ENCODE measurements around the gene CTDSP2. TPM values are rescaled to one million over a fixed set of nuclear protein-coding genes. Genes with fewer than 3 reads are reported as not detected.
"Not testable (repeated sequence)": the region's sequence is repeated elsewhere in the genome, so short reads cannot be mapped to it uniquely, and the experiment has no call there.

CTDSP2 gene
- total and polyA plus RNA-seq, 4 donors = 51.2 to 252 (median 140) TPM

- intact Hi-C loops (cut with DNase I) = no loop called here
- Histone ChIP-seq H3K4me3 (ENCODE audit: low read length in 2 of 2) (no peak overlapping the region), H3K27ac (ENCODE audit: low read depth in 1 of 2, low read length in 2 of 2) (peak overlapping the region; percentile 78 to 93), H3K9me3 (ENCODE audit: control insufficient read depth, low read length) (no peaks in the 10 kb centered on the region), H3K36me3 (ENCODE audit: control insufficient read depth in 1 of 2, insufficient read depth in 2 of 2, low read length in 1 of 2) (no peaks in the 10 kb centered on the region), H3K4me1 (ENCODE audit: control insufficient read depth in 1 of 2, insufficient read depth in 2 of 2, low read length in 2 of 2) (peaks cover 0 to 8% of the 10 kb centered on the region in 2 donors), H3K27me3 (ENCODE audit: control insufficient read depth in 1 of 2, insufficient read depth in 2 of 2, low read length in 1 of 2) (no peaks in the 10 kb centered on the region)
- DNase-seq = no peak
- no peak for ATAC-seq (ENCODE audit: low FRiP score)
- WGBS, 2 donors = 5 to 19% methylated on average over 1 of the region's 1 CpG
Measured at GRCh38 chr12:57863676-57864075, 17.1 kb upstream of the CTDSP2 start.

GRCh38 chr12:57861967-57862366 lies 15.4 kb upstream of the CTDSP2 start:
- DNase-seq (no peak), ATAC-seq (ENCODE audit: low FRiP score) (no peak)
- no peak overlapping the region for H3K27ac ChIP-seq (ENCODE audit: low read depth in 1 of 2, low read length in 2 of 2)
- H3K4me1 ChIP-seq (ENCODE audit: control insufficient read depth in 1 of 2, insufficient read depth in 2 of 2, low read length in 2 of 2) = peaks cover 0 to 8% of the 10 kb centered on the region in 2 donors
- H3K4me3 ChIP-seq (ENCODE audit: low read length in 2 of 2) = no peak overlapping the region
- H3K36me3 ChIP-seq (ENCODE audit: control insufficient read depth in 1 of 2, insufficient read depth in 2 of 2, low read length in 1 of 2) = no peaks in the 10 kb centered on the region
- 90 to 92% methylated on average over 4 of the region's 4 CpGs for WGBS, 2 donors
- H3K27me3 ChIP-seq (ENCODE audit: control insufficient read depth in 1 of 2, insufficient read depth in 2 of 2, low read length in 1 of 2) = no peaks in the 10 kb centered on the region
- no peaks in the 10 kb centered on the region for H3K9me3 ChIP-seq (ENCODE audit: control insufficient read depth, low read length)
- intact Hi-C loops (cut with DNase I) = no loop called here

- DNase-seq; intact Hi-C loops (cut with DNase I): not testable (repeated sequence)
- WGBS, 2 donors = 95% methylated on average over 5 of the region's 5 CpGs
Measured at GRCh38 chr12:57860883-57861282, 14.4 kb upstream of the CTDSP2 start.

GRCh38 chr12:57859121-57859520 lies 12.6 kb upstream of the CTDSP2 start:
- H3K4me1 ChIP-seq (ENCODE audit: control insufficient read depth in 1 of 2, insufficient read depth in 2 of 2, low read length in 2 of 2) = peaks cover 0 to 8% of the 10 kb centered on the region in 2 donors
- no peaks in the 10 kb centered on the region for H3K36me3 ChIP-seq (ENCODE audit: control insufficient read depth in 1 of 2, insufficient read depth in 2 of 2, low read length in 1 of 2)
- no peaks in the 10 kb centered on the region for H3K9me3 ChIP-seq (ENCODE audit: control insufficient read depth, low read length)
- no peak overlapping the region for H3K27ac ChIP-seq (ENCODE audit: low read depth in 1 of 2, low read length in 2 of 2)
- no peak overlapping the region for H3K4me3 ChIP-seq (ENCODE audit: low read length in 2 of 2)
- DNase-seq (no peak), ATAC-seq (ENCODE audit: low FRiP score) (no peak)
- no peaks in the 10 kb centered on the region for H3K27me3 ChIP-seq (ENCODE audit: control insufficient read depth in 1 of 2, insufficient read depth in 2 of 2, low read length in 1 of 2)
- WGBS, 2 donors = 96% methylated on average over 5 of the region's 5 CpGs
- intact Hi-C loops (cut with DNase I) = no loop called here

More at GRCh38 chr12:57860883-57861282, 14.4 kb upstream of the CTDSP2 start:
- not testable (repeated sequence) for H3K4me3 ChIP-seq (ENCODE audit: low read length in 2 of 2); H3K4me1 ChIP-seq (ENCODE audit: control insufficient read depth in 1 of 2, insufficient read depth in 2 of 2, low read length in 2 of 2); H3K27me3 ChIP-seq (ENCODE audit: control insufficient read depth in 1 of 2, insufficient read depth in 2 of 2, low read length in 1 of 2); H3K27ac ChIP-seq (ENCODE audit: low read depth in 1 of 2, low read length in 2 of 2); H3K36me3 ChIP-seq (ENCODE audit: control insufficient read depth in 1 of 2, insufficient read depth in 2 of 2, low read length in 1 of 2); H3K9me3 ChIP-seq (ENCODE audit: control insufficient read depth, low read length); ATAC-seq (ENCODE audit: low FRiP score)

GRCh38 chr12:57858123-57858522 lies 11.6 kb upstream of the CTDSP2 start:
- intact Hi-C loops (cut with DNase I); H3K4me1 ChIP-seq (ENCODE audit: control insufficient read depth in 1 of 2, insufficient read depth in 2 of 2, low read length in 2 of 2); H3K36me3 ChIP-seq (ENCODE audit: control insufficient read depth in 1 of 2, insufficient read depth in 2 of 2, low read length in 1 of 2); DNase-seq; H3K4me3 ChIP-seq (ENCODE audit: low read length in 2 of 2); H3K27me3 ChIP-seq (ENCODE audit: control insufficient read depth in 1 of 2, insufficient read depth in 2 of 2, low read length in 1 of 2); H3K9me3 ChIP-seq (ENCODE audit: control insufficient read depth, low read length); ATAC-seq (ENCODE audit: low FRiP score); H3K27ac ChIP-seq (ENCODE audit: low read depth in 1 of 2, low read length in 2 of 2): not testable (repeated sequence)
- WGBS, 2 donors = 96 to 97% methylated on average over 7 of the region's 7 CpGs

GRCh38 chr12:57854965-57855364 lies 8.4 kb upstream of the CTDSP2 start:
- 65 to 75% methylated on average over 6 of the region's 6 CpGs for WGBS, 2 donors
- Histone ChIP-seq H3K4me3 (ENCODE audit: low read length in 2 of 2) (no peak overlapping the region), H3K27ac (ENCODE audit: low read depth in 1 of 2, low read length in 2 of 2) (no peak overlapping the region), H3K27me3 (ENCODE audit: control insufficient read depth in 1 of 2, insufficient read depth in 2 of 2, low read length in 1 of 2) (no peaks in the 10 kb centered on the region), H3K9me3 (ENCODE audit: control insufficient read depth, low read length) (no peaks in the 10 kb centered on the region), H3K4me1 (ENCODE audit: control insufficient read depth in 1 of 2, insufficient read depth in 2 of 2, low read length in 2 of 2) (peaks cover 3 to 4% of the 10 kb centered on the region in 2 donors), H3K36me3 (ENCODE audit: control insufficient read depth in 1 of 2, insufficient read depth in 2 of 2, low read length in 1 of 2) (no peaks in the 10 kb centered on the region)
- DNase-seq (no peak), ATAC-seq (ENCODE audit: low FRiP score) (no peak)
- intact Hi-C loops (cut with DNase I) = no loop called here

GRCh38 chr12:57853864-57854556 lies 7.5 kb upstream of the CTDSP2 start:
- H3K9me3 ChIP-seq (ENCODE audit: control insufficient read depth, low read length) = no peaks in the 10 kb centered on the region
- ATAC-seq (ENCODE audit: low FRiP score) (no peak), DNase-seq (no peak)
- WGBS, 2 donors = 91 to 94% methylated on average over 2 of the region's 2 CpGs
- H3K36me3 ChIP-seq (ENCODE audit: control insufficient read depth in 1 of 2, insufficient read depth in 2 of 2, low read length in 1 of 2) = no peaks in the 10 kb centered on the region
- H3K27ac ChIP-seq (ENCODE audit: low read depth in 1 of 2, low read length in 2 of 2) = no peak overlapping the region
- H3K4me1 ChIP-seq (ENCODE audit: control insufficient read depth in 1 of 2, insufficient read depth in 2 of 2, low read length in 2 of 2) = peaks cover 3 to 4% of the 10 kb centered on the region in 2 donors
- no peaks in the 10 kb centered on the region for H3K27me3 ChIP-seq (ENCODE audit: control insufficient read depth in 1 of 2, insufficient read depth in 2 of 2, low read length in 1 of 2)
- no peak overlapping the region for H3K4me3 ChIP-seq (ENCODE audit: low read length in 2 of 2)
- intact Hi-C loops (cut with DNase I) = no loop called here

GRCh38 chr12:57852620-57853500 lies 6.3 kb upstream of the CTDSP2 start:
- intact Hi-C loops (cut with DNase I) = no loop called here
- no peaks in the 10 kb centered on the region for H3K27me3 ChIP-seq (ENCODE audit: control insufficient read depth in 1 of 2, insufficient read depth in 2 of 2, low read length in 1 of 2)
- peak overlapping the region; percentile 89 to 94 for H3K27ac ChIP-seq (ENCODE audit: low read depth in 1 of 2, low read length in 2 of 2)
- H3K36me3 ChIP-seq (ENCODE audit: control insufficient read depth in 1 of 2, insufficient read depth in 2 of 2, low read length in 1 of 2) = no peaks in the 10 kb centered on the region
- WGBS, 2 donors = 21 to 23% methylated on average over 34 to 38 of the region's 38 CpGs
- peak overlapping the region in 1 of 2 donors; percentile 15 for H3K4me3 ChIP-seq (ENCODE audit: low read length in 2 of 2)
- H3K9me3 ChIP-seq (ENCODE audit: control insufficient read depth, low read length) = no peaks in the 10 kb centered on the region
- peaks cover 3 to 4% of the 10 kb centered on the region in 2 donors for H3K4me1 ChIP-seq (ENCODE audit: control insufficient read depth in 1 of 2, insufficient read depth in 2 of 2, low read length in 2 of 2)
- ATAC-seq (ENCODE audit: low FRiP score) = peak; percentile 81
- peak; percentile 72 to 87 for DNase-seq
